DMS153 (cell line): ENCODE data around the gene EBLN2.

Experiments used
- DNase-seq: peaks from one replicate; lab custom pipeline; 2025; lab: John Stamatoyannopoulos, UW

The EBLN2 gene

GRCh38 chr3:73061416-73061815 is at the start of gene EBLN2:
Gene EBLN2, plus strand, starts transcription at chr3:73061659. Its CDS starts 423 bp downstream, at chr3:73062082.
- no peak for DNase-seq

GRCh38 chr3:73018298-73018697 is 43.2 kb upstream of the EBLN2 start:
- DNase-seq = no peak

DNA sequence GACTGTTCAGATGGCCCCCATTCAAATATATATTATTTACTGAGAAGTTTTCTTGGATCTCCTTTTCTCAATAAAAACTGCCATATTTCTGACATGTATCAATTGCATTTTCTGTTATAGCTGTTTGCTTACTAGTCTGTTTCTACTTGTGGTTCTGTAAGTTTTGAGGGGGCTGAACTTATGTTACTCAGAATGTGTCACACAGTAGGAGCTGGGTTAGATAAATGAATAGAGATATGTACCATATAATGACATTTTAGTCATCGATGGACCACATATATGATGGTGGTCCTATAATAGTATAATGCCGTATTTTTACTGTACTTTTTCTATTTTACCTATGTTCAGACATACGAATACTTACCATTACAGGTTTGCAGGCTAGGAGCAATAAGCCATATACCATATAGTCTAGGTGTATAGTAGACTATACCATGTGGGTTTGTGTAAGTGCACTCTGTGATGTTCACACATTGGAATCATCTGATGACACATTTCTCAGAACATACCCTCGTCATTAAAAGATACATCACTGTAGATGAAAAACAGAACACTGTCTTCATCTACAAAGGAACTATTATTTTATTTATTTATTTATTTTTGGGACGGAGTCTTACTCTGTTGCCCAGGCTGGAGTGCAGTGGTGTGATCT is 42.5 kb upstream of the EBLN2 start:
- DNase-seq = no peak

DNA sequence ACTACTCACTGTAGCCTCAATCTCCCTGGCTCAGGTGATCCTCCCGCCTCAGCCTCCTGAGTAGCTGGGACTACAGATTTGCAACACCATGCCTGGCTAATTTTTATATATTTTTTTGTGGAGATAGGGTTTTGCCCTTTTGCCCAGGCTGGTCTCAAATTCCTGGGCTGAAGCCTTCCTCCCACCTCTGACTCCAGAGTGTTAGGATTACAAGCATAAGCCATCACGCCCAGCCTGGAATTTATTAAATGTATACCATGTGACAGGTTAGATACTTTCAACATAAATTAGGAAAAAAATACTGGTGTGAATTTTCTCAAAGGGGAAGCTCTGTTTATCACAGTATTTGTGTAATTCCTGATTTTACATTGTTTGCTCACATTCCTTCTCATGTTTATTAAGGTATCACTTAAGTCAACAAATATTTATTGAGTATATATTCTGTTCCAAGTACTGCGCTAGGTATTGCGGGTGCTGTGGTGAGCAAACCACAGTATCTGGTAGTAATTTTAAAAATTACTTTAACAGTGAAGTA is 40.1 kb upstream of the EBLN2 start:
- no peak for DNase-seq

- no peak for DNase-seq
Measured at GRCh38 chr3:73024836-73025235, 36.6 kb upstream of the EBLN2 start.

GRCh38 chr3:73026111-73026759 is 35.2 kb upstream of the EBLN2 start:
- DNase-seq = no peak

GRCh38 chr3:73026760-73027113 is 34.7 kb upstream of the EBLN2 start:
- no peak for DNase-seq

GRCh38 chr3:73028803-73029202 is 32.7 kb upstream of the EBLN2 start:
- DNase-seq = no peak

GRCh38 chr3:73029321-73029796 is 32.1 kb upstream of the EBLN2 start:
- no peak for DNase-seq

- DNase-seq = no peak
Measured at GRCh38 chr3:73030073-73030597, 31.3 kb upstream of the EBLN2 start.

DNA sequence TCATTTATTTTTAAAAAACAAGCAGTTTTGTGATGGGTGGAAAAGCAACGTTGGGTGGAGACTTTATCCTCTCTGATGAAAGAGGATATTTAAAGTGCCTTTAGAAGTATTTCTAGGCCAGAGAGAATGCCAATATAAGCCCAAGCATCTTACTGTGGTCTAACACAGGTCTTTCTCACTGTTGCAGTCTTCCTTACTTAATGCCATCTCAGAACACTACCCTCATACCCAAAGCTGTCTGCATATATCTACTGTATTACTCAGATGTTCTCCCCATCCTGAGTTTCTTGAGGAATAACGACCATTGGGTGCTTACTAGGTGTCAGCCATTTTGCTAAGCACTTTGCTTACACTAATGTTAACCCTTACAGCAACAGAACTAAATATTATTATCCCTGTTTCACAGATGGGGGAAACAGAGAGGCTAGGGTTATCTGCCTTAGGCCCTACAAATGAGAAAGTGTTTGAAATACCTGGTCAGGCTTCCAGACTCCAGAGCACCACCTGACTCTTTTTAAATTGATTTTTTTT is 29.8 kb upstream of the EBLN2 start:
- DNase-seq = no peak

DNA sequence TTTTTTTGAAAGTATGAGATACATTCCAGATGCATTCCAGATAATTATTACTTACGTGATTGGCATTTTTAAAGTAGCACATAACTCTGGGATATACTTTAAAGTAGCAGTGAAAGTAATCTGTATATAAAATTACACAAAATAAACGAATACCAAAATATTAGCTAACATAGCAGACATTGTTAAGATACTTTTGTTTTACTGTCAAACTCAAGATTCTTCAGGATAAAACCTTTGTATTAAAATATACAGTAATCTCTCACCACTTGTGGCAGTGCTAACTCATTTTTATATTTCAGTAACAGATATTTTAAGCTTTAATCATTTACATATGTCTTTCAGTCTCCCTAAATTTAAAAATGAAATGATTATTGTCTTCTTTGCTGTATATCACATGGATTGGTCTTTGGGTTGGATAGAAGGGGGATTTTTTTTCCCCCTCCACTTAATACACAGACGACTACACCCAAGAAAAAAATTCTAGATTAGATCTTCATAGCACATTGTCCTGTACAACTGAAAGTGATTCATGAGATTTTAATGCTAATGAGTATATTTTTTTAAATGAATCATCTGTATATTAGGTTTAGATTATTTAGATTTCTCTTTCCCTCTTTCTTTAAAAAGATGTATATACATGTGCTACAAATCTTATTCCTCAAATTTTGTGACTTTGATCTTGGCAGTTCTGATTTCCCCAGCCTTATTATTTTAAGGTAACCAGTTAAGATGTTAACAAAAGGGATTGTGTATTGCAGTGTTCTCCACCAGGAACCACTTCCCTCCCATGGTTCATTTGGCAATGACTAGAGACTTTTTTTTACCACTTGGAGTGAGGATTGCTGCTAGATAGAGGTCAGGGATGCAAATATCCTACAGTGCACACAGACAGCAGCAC is 24.5 kb upstream of the EBLN2 start:
- no peak for DNase-seq

- DNase-seq = peak; percentile 14
Measured at GRCh38 chr3:73041537-73041936, 19.9 kb upstream of the EBLN2 start.

GRCh38 chr3:73043414-73043813 is 18.0 kb upstream of the EBLN2 start:
- DNase-seq = no peak

DNA sequence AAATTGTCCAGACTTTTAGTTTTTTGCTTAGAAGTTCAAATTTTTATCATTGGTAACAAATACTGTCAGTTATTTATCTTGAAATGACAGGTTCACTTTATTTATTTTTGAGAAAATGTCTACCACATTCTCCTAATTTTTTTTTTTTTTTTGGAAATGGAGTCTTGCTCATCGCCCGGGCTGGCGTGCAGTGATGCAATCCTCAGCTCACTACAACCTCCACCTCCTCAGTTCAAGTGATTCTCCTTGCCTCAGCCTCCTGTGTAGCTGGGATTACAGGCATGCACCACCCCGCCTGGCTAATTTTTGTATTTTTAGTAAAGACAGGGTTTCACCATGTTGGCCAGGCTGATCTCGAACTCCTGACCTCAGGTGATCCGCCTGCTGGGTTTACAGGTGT is 16.1 kb upstream of the EBLN2 start:
- DNase-seq = no peak

DNA sequence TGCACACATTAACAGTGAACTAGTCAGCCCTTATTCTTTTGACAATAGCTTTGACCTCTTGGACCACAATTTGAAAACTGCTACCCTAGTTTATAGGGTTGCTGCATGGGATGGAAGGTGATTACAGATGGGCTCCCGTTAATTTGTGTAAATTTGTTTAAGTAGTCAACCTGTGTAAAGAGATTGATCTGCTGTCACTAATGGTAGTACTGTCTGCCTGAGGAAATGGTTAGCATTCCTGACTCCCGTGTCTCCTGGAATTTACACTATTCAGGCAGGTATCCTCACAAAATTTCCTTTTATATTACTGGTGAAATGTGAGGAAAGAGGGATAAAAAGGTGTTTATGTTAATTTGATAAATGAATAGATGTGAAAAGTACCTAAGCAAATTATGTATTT is 15.3 kb upstream of the EBLN2 start:
- DNase-seq = no peak

GRCh38 chr3:73049319-73049718 is 12.1 kb upstream of the EBLN2 start:
- no peak for DNase-seq

DNA sequence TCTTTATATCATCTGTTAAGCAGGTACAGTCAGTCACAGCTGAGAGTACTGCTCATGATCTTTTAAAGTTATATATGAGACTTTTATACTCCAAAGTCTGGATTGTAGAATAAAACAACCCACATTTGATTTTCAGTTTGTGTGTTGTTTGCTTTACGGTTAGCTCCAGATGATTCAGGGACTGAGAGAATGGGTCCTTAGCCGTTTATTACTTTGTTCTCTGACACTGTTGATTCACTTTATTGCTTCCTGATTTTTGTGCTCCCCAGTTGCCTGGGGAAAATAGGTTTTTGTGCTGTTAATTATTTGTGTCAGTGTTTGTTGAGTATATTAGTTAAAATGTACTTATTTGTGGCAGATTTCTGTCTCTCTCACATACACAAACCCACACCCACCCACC is 8.6 kb upstream of the EBLN2 start:
- no peak for DNase-seq

- no peak for DNase-seq
Measured at GRCh38 chr3:73055583-73055982, 5.9 kb upstream of the EBLN2 start.

GRCh38 chr3:73056014-73056844 is 5.2 kb upstream of the EBLN2 start:
- peak; percentile 11 for DNase-seq

- no peak for DNase-seq
Measured at GRCh38 chr3:73056845-73057150, 4.7 kb upstream of the EBLN2 start.
